Activated T-helper 1 cell treated with anti-CD3 and anti-CD28 coated beads, Interleukin-2, amount 50 U/mL, for 16 hours (primary cell): ENCODE results near the gene POTEI.
"Not testable (repeated sequence)": the region's sequence is repeated elsewhere in the genome, so short reads cannot be mapped to it uniquely, and the experiment has no call there.

ENCODE experiments used
- DNase-seq, 2 donors: peaks; one replicate each; pipeline ENCODE4 v3.0.0-alpha.2; 2020; ENCODE audit warnings: low read depth in 1 of 2, low spot score in 1 of 2

The POTEI gene

DNA sequence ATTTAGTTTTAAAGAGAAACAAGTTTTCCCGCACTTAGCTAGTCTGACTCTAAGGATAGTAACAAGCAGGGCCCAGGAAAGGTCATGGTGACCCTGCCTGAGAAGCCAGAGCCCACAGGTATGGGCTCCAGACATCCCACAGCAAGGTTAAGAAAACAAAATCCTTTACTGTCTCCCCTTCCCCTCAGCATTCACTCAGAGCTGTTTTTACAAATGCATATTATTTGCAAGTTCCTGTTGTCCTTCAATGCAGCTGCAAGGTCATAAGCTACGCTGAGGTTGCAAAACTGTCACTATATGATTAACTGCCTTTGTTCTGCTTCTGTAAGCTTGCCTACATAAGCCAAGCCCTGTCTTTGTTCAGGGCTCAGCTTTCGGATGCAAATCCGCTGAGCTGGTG, 18.1 kb downstream of the POTEI start:
- not testable (repeated sequence) for DNase-seq

DNA sequence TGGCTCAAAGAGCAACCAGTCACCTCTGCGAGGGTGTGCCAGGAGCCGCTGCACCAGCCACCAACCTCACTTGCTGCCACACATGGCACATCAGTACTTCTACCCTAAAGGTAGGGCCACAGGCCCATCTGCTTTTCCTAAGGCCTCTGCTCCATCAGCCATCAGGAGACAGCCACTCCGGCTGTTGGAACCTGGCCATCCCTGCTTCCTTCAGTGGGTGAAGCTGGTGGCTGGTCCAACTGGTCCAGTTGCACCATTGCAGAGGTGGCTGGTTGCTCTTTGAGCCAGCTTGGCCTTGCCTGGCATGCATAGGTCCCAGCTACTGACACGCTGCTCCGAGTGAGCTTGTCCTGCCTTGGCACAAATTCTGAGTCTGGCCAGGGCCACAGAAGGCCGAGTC, 53.7 kb downstream of the POTEI start:
- DNase-seq: not testable (repeated sequence)

DNA sequence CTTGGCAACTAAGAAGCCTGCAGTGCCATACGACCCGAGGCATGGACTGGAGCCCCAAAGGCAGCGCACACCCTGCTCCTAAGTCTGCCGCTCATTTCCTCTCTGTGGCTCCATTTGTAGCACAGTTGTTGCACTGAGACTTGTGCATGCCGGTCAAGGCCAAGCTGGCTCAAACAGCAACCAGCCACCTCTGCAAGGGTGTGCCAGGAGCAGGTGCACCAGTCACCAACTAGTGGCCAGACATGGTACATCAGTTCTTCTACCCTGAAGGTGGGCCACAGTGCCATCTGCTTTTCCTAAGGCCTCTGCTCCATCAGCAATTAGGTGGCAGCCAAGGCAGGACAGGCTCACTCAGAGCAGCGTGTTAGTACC, 54.4 kb downstream of the POTEI start:
- DNase-seq: not testable (repeated sequence)

DNA sequence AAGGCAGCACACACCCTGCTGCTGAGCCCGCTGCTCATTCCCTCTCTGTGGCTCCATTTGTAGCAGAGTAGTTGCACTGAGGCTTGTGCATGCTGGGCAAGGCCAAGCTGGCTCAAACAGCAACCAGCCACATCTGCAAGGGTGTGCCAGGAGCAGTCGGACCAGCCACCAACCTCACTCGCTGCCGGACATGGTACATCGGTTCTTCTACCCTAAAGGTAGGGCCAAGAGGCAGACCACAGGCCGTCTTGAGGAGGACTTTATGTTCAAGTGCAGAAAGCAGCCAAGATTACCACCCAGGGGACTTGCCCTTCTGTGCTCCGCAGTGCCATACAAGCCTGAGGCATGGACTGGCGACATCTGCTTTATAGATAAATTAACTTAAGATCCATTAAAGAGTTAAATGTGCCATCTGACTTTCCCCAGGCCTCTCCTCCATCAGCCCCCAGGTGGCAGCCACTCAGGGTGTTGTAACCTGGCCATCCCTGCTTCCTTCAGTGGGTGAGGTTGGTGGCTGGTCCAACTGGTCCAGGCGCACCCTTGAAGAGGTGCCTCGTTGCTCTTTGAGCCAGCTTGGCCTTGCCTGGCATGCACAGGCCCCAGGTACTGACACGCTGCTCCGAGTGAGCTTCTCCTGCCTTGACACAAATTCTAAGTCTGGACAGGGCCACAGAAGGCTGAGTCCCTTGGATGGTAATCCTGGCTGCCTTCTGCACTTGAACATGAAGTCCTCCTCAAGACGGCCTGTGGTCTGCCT, 55.0 kb downstream of the POTEI start:
- not testable (repeated sequence) for DNase-seq

DNA sequence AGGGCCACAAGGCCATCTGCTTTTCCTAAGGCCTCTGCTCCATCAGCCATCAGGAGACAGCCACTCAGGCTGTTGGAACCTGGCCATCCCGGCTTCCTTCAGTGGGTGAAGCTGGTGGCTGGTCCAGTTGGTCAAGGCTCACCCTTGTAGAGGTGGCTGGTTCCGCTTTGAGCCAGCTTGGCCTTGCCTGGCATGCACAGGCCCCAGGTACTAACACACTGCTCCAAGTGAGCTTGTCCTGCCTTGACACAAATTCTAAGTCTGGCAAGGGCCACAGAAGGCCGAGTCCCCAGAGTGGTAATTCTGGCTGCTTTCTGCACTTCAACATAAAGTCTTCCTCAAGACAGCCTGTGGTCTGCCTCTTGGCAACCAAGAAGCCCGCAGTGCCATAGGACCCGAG, 56.2 kb downstream of the POTEI start:
- not testable (repeated sequence) for DNase-seq

DNA sequence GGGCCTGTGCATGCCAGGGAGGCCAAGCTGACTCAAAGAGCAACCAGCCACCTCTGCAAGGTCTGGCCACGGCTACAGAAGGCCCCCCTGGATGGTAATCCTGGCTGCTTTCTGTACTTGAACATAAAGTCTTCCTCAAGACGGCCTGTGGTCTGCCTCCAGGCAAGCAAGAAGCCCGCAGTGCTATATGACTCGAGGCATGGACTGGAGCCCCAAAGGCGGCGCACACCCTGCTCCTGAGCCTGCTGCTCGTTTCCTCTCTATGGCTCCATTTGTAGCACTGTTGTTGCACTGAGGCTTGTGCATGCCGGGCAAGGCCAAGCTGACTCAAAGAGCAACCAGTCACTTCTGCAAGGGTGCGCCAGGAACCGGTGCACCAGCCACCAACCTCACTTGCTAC, 57.3 kb downstream of the POTEI start:
- not testable (repeated sequence) for DNase-seq

DNA sequence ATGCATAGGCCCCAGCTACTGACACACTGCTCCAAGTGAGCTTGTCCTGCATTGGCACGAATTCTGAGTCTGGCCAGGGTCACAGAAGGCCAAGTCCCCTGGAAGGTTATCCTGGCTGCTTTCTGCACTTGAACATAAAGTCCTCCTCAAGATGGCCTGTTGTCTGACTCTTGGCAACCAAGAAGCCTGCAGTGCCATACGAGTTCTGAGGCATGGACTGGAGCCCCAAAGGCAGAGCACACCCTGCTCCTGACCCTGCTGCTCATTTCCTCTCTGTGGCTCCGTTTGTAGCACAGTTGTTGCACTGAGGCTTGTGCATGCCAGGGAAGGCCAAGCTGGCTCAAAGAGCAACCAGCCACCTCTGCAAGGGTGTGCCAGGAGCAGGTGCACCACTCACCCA, 57.9 kb downstream of the POTEI start:
- not testable (repeated sequence) for DNase-seq

DNA sequence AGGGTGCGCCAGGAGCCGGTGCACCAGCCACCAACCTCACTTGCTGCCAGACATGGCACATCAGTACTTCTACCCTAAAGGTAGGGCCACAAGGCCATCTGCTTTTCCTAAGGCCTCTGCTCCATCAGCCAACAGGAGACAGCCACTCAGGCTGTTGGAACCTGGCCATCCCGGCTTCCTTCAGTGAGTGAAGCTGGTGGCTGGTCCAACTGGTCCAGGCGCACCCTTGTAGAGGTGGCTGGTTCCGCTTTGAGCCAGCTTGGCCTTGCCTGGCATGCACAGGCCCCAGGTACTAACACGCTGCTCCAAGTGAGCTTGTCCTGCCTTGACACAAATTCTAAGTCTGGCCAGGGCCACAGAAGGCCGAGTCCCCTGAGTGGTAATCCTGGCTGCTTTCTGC, 58.8 kb downstream of the POTEI start:
- not testable (repeated sequence) for DNase-seq

DNA sequence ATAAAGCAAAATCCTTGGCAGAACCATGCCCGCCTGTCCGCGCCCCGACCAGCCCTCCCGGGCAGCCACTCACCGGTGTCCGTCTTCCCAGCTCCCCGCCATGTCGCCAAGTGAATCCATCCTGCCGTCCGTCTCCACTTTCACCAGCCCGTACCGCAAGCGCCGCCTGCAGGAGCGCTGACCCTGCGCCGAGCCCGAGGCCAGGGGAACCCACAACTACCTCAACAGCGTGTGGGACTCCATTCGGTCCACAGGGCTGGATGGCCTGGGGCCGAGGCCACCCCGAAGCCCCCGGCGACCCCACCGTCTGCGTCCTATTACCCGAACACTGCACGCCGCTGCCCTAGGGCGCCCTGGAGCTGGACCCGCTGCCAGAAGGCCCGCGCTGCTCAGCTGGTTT, 81.5 kb downstream of the POTEI start:
- not testable (repeated sequence) for DNase-seq

DNA sequence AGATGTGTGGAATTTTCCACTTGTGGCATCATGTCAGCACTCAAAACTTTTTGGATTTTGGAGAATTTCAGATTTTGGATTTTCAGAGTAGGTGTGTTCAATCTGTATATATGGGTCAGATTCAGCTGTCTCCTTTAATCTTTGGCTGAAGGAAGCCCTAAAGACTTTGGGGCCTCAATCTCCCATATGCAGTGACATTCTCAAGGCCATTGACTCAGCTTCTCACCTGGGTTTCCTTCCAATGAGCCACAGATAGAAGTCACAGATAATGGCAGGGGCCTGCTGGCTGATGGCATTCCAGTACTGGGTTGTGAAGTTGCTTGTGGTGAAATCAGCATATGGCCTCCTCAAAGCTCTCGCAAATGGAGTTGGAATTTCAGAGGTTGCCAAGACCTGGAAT, 90.3 kb downstream of the POTEI start:
- DNase-seq: not testable (repeated sequence)

DNA sequence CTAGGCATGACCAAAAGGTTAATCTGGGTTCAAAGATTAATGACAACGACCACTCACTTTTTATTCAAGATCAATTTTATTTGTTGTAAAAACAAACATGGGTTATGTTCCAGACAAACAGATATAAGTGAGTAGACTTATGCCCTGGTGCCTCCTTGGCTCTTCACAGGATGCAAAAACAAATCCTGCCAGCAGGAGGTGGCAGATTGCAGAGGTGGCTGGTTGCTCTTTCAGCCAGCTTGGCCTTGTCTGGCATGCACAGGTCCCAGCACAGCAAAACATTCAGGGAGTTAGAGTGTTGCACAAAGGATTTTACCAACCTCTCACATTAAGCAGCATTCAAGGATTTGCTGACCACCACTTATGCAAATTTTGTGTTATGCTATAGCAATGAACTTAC, 92.4 kb downstream of the POTEI start:
- DNase-seq: not testable (repeated sequence)
